GM12878 (cell line): ENCODE data around the gene URI1. TPM values are rescaled to one million over a fixed set of nuclear protein-coding genes. Genes with fewer than 3 reads are reported as not detected.

Source experiments
- ATAC-seq: fragments of 200-7000 bp; cut with Tn5 transposase; 3 replicates; pipeline ENCODE4 v1.9.1; 2020; ENCODE audit warnings: mild to moderate bottlenecking, moderate library complexity
- BruUV-seq: library from RNA; stranded (reverse); fragments of 400-500 nt; replicated peaks from 2 replicates; lab custom pipeline; 2021; lab: Mats Ljungman, UMichigan
- CTCF ChIA-PET: fragments of 300-600 bp; sonication (Branson Sonifier 250); formaldehyde crosslinking; extraction: SDS; loops from one replicate; lab custom pipeline; 2021; ENCODE audit warnings: inconsistent platforms; lab: Yijun Ruan, JAX
- POLR2A ChIA-PET: fragments of 350-600 bp; formaldehyde crosslinking; extraction: SDS; loops from one replicate; lab custom pipeline; 2021; ENCODE audit warnings: inconsistent platforms; lab: Charles Lee
- RAD21 ChIA-PET: fragments of 300-600 bp; sonication (Branson Sonifier 250); formaldehyde crosslinking; loops from one replicate; lab custom pipeline; 2023; ENCODE audit warnings: antibody characterized with exemption; ENCODE audit not compliant: unreplicated experiment; lab: Charles Lee
- SMC1A ChIA-PET: fragments of 300-600 bp; sonication (Branson Sonifier 250); formaldehyde crosslinking; loops from one replicate; lab custom pipeline; 2023; ENCODE audit not compliant: unreplicated experiment, uncharacterized antibody; lab: Charles Lee
- DNase-seq: peaks from one replicate; pipeline ENCODE4 v3.0.0-alpha.2; 2011; ENCODE audit warnings: low read depth, low spot score
- FAIRE-seq: peaks from 3 replicates; lab custom pipeline; 2011; peaks lifted over from hg19 to GRCh38; lab: Jason Lieb, UNC
- H2AFZ ChIP-seq: 2 replicates; pipeline ENCODE4 v1.6.0; 2011; ENCODE audit warnings: low read depth, low read length, control low read depth; ENCODE audit not compliant: control insufficient read depth
- H3K27ac ChIP-seq: 2 replicates; pipeline ENCODE4 v1.5.1; 2011; ENCODE audit warnings: control low read depth; ENCODE audit not compliant: control insufficient read depth, insufficient read depth
- H3K27me3 ChIP-seq, 2 experiments: replicated peaks in 1 of 2; 2 replicates each; pipeline versions ENCODE4 v1.6.0 to v1.6.1; 2011; ENCODE audit warnings: low read length in 1 of 2; ENCODE audit not compliant: control insufficient read depth in 2 of 2, insufficient read depth in 2 of 2
- H3K36me3 ChIP-seq, 2 experiments: 2 replicates each; pipeline ENCODE4 v1.5.1; 2011; ENCODE audit warnings: low read length in 1 of 2; ENCODE audit not compliant: control insufficient read depth in 2 of 2, insufficient read depth in 2 of 2
- H3K4me1 ChIP-seq: 2 replicates; pipeline ENCODE4 v1.6.1; 2011; ENCODE audit warnings: mild to moderate bottlenecking, low read length, moderate library complexity, mixed read lengths; ENCODE audit not compliant: control insufficient read depth, insufficient read depth
- H3K4me2 ChIP-seq: 2 replicates; pipeline ENCODE4 v1.6.0; 2011; ENCODE audit warnings: control low read depth; ENCODE audit not compliant: control insufficient read depth, insufficient read depth
- H3K4me3 ChIP-seq: fragments of 200-600 bp; sonication (generic); 2 replicates; pipeline ENCODE4 v1.5.1; 2016
- H3K79me2 ChIP-seq: 2 replicates; pipeline ENCODE4 v1.6.0; 2011; ENCODE audit warnings: low read length; ENCODE audit not compliant: control insufficient read depth, insufficient read depth
- H3K9ac ChIP-seq: 2 replicates; pipeline ENCODE4 v1.8.0; 2011; ENCODE audit warnings: low read length, control low read depth, mixed read lengths; ENCODE audit not compliant: control insufficient read depth, insufficient read depth
- H3K9me3 ChIP-seq: replicated peaks from 3 replicates; pipeline ENCODE4 v1.5.1; 2011; ENCODE audit warnings: mild to moderate bottlenecking, low read length; ENCODE audit not compliant: control insufficient read depth, insufficient read depth
- H4K20me1 ChIP-seq: 2 replicates; pipeline ENCODE4 v1.6.0; 2011; ENCODE audit not compliant: control insufficient read depth, insufficient read depth
- E4F1 ChIP-seq: fragments of 450-650 bp; IDR thresholded peaks from 2 replicates; pipeline ENCODE4 v1.6.1; 2018; ENCODE audit warnings: borderline replicate concordance, mild to moderate bottlenecking; ENCODE audit not compliant: partially characterized antibody
- WGBS: methylation state at CpG from one replicate; pipeline ENCODE4 v1.1.6; 2016; ENCODE audit warnings: low lambda C conversion rate; ENCODE audit not compliant: insufficient replicate concordance, insufficient coverage; ENCODE audit errors: missing lambda C conversion rate; 5-methylcytosine and 5-hydroxymethylcytosine counted together
- in situ Hi-C: fragments of 300-500 bp; cut with MboI; formaldehyde crosslinking; loops from 9 replicates; pipeline ENCODE4 v1.14.3; 2018; ENCODE audit warnings: mixed read lengths
- intact Hi-C: fragments of 100-400 bp; cut with micrococcal nuclease; formaldehyde crosslinking; loops from one replicate; pipeline ENCODE4 v1.14.2; 2022; ENCODE audit not compliant: unreplicated experiment
- polyA plus RNA-seq, 11 experiments: library from polyadenylated mRNA; depleted of rRNA in 4 of 11; unstranded in 6 of 11; stranded (reverse) in 5 of 11; fragments of >200 nt; fragmentation: Nextera tagmentation in 4 of 11; fragmentation: Illumina TruSeq in 1 of 11; extraction: Ambion mirVana in 4 of 11; extraction: Trizol in 1 of 11; gene quantifications; 1 replicate in 1 of 11; 2 replicates in 10 of 11; pipeline versions ENCODE4 v1.2.1 to v1.2.3, GENCODE V29; 2011 to 2016; ENCODE audit warnings: inconsistent platforms in 2 of 11, missing spikeins in 2 of 11, low read depth in 1 of 11
- total RNA-seq, 4 experiments: library from RNA; depleted of rRNA in 3 of 4; stranded (reverse); fragments of >200 nt in 3 of 4; fragmentation: Illumina TruSeq in 1 of 4; extraction: Trizol in 1 of 4; gene quantifications; 2 replicates each; pipeline versions ENCODE4 v1.2.1 to v1.2.3, GENCODE V29; 2013 to 2021

Gene URI1
- total and polyA plus RNA-seq, 10 of the 15 experiments (the other 5 are each of a cell fraction or from before 2014, with no cell fraction given): 15.2 to 94.2 (median 47.9) TPM

- Histone ChIP-seq H3K27ac (no peak overlapping the region), H2AFZ (no peak overlapping the region), H4K20me1 (no peaks in the 10 kb centered on the region), H3K36me3 (no peaks in the 10 kb centered on the region), H3K9ac (no peak overlapping the region), H3K27me3 (no peaks in the 10 kb centered on the region), H3K4me3 (no peak overlapping the region), H3K9me3 (peaks cover 2% of the 10 kb centered on the region), H3K4me2 (no peak overlapping the region; the same call in 1 of the 2 replicates), H3K4me1 (peaks cover 18% of the 10 kb centered on the region; the same call in 1 of the 2 replicates), H3K79me2 (no peaks in the 10 kb centered on the region)
- ChIA-PET SMC1A (interaction anchor here (2.6 to 3.6 kb wide), 2 partner anchors 10 to 61 kb away, joined by 7 to 18 read pairs; no protein-coding TSS in a partner anchor), RAD21 (interaction anchor here (1.6 kb wide), 1 partner anchor 10 kb away, joined by 4 read pairs; no protein-coding TSS in a partner anchor), CTCF (interaction anchor here (0.7 to 1.2 kb wide), 2 partner anchors 17 to 173 kb away, joined by 3 to 4 read pairs; no protein-coding TSS in a partner anchor), POLR2A (interaction anchor here (0.6 kb wide), 1 partner anchor 1536 kb away, joined by 3 read pairs; no protein-coding TSS in a partner anchor)
- 97% methylated on average over 2 of the region's 2 CpGs for WGBS
- FAIRE-seq (no peak), ATAC-seq (no peak), DNase-seq (no peak)
- in situ Hi-C loops: no loop called here
- no peak for TF ChIP-seq E4F1
- intact Hi-C loops: no loop called here
- no TSS peak for BruUV-seq
These were observed 86.3 kb downstream of the URI1 start for GRCh38 chr19:30028118-30028991.
